Ishikawa (cell line): ENCODE results near the gene ADAMTS12.

ENCODE experiments used
- CEBPB ChIP-seq: IDR thresholded peaks from 2 replicates; pipeline ENCODE4 v1.6.1; 2012
- EP300 ChIP-seq: IDR thresholded peaks from 2 replicates; pipeline ENCODE4 v1.6.1; 2012; ENCODE audit warnings: borderline replicate concordance
- TAF1 ChIP-seq: IDR thresholded peaks from 2 replicates; pipeline ENCODE4 v1.6.1; 2012; ENCODE audit warnings: low read depth, mild to moderate bottlenecking
- YY1 ChIP-seq: IDR thresholded peaks from 2 replicates; pipeline ENCODE4 v1.6.1; 2012; ENCODE audit warnings: low read depth
- TF ChIP-seq, protein P1 (sequence below): IDR thresholded peaks from 2 replicates; pipeline ENCODE4 v1.6.1; 2012; ENCODE audit warnings: low read depth, mild to moderate bottlenecking
- TF ChIP-seq, protein P2 (sequence below): IDR thresholded peaks from 2 replicates; pipeline ENCODE4 v1.6.1; 2012

DNA sequence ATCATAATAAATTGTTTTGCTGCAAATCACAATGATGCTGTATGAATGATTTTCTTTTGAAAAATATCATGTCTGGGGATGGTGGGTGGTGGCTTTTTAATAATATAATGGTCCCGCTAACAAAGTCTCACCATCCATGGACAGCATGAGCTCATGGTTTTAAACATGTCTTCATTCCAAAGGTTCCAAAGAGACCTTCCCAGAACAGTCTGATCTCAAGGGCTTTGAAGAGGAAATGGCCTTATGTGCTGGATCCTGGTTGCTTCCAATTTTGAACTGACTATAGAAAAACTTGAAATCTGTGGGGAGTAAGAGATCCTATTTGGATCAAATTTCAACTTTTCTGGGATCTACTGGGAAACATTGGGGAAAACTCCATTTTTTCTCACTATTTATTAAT, 121.8 kb downstream of the ADAMTS12 start:
- TF ChIP-seq CEBPB (no peak), EP300 (no peak), TAF1 (no peak), YY1 (no peak)
- TF ChIP-seq, protein P1, sequence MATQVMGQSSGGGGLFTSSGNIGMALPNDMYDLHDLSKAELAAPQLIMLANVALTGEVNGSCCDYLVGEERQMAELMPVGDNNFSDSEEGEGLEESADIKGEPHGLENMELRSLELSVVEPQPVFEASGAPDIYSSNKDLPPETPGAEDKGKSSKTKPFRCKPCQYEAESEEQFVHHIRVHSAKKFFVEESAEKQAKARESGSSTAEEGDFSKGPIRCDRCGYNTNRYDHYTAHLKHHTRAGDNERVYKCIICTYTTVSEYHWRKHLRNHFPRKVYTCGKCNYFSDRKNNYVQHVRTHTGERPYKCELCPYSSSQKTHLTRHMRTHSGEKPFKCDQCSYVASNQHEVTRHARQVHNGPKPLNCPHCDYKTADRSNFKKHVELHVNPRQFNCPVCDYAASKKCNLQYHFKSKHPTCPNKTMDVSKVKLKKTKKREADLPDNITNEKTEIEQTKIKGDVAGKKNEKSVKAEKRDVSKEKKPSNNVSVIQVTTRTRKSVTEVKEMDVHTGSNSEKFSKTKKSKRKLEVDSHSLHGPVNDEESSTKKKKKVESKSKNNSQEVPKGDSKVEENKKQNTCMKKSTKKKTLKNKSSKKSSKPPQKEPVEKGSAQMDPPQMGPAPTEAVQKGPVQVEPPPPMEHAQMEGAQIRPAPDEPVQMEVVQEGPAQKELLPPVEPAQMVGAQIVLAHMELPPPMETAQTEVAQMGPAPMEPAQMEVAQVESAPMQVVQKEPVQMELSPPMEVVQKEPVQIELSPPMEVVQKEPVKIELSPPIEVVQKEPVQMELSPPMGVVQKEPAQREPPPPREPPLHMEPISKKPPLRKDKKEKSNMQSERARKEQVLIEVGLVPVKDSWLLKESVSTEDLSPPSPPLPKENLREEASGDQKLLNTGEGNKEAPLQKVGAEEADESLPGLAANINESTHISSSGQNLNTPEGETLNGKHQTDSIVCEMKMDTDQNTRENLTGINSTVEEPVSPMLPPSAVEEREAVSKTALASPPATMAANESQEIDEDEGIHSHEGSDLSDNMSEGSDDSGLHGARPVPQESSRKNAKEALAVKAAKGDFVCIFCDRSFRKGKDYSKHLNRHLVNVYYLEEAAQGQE, result no peak
- TF ChIP-seq, protein P2, sequence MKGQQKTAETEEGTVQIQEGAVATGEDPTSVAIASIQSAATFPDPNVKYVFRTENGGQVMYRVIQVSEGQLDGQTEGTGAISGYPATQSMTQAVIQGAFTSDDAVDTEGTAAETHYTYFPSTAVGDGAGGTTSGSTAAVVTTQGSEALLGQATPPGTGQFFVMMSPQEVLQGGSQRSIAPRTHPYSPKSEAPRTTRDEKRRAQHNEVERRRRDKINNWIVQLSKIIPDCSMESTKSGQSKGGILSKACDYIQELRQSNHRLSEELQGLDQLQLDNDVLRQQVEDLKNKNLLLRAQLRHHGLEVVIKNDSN, result no peak
